ENCODE measurements around the gene CFD.

Gene CFD

GRCh38 chr19:811506-812048, 47.9 kb upstream of the CFD start:
- Histone ChIP-seq H3K27ac (ENCODE audit: low read depth, low read length) (no peak overlapping the region), H3K4me1 (ENCODE audit: control insufficient read depth, low read length) (no peaks in the 10 kb centered on the region), H3K9me3 (ENCODE audit: control insufficient read depth, insufficient read depth, low read length) (no peaks in the 10 kb centered on the region), H3K9me2 (replicated peaks; ENCODE audit: control insufficient read depth, low read length) (no peaks in the 10 kb centered on the region), H3K36me3 (ENCODE audit: control insufficient read depth, low read length) (peaks cover 82% of the 10 kb centered on the region), H3K4me3 (ENCODE audit: low read length) (no peak overlapping the region), H3K79me2 (ENCODE audit: control insufficient read depth, low read length) (peaks cover 14% of the 10 kb centered on the region), H3F3A (ENCODE audit: control insufficient read depth, insufficient read depth) (peaks cover 12% of the 10 kb centered on the region), H3K27me3 (ENCODE audit: control insufficient read depth, low read length) (no peaks in the 10 kb centered on the region), H3K4me2 (ENCODE audit: low read length) (no peak overlapping the region), H4K20me1 (ENCODE audit: control insufficient read depth, insufficient read depth, low read depth, low read length) (peaks cover 7% of the 10 kb centered on the region; the same call in 1 of the 2 replicates)
- TF ChIP-seq EZH2phosphoT487 (IDR thresholded peaks at IDR 0.05; ENCODE audit: borderline replicate concordance, low read length) (no peak), CTCF (IDR thresholded peaks at IDR 0.05; ENCODE audit: low read depth, low read length, poor library complexity, severe bottlenecking) (no peak)

DNA sequence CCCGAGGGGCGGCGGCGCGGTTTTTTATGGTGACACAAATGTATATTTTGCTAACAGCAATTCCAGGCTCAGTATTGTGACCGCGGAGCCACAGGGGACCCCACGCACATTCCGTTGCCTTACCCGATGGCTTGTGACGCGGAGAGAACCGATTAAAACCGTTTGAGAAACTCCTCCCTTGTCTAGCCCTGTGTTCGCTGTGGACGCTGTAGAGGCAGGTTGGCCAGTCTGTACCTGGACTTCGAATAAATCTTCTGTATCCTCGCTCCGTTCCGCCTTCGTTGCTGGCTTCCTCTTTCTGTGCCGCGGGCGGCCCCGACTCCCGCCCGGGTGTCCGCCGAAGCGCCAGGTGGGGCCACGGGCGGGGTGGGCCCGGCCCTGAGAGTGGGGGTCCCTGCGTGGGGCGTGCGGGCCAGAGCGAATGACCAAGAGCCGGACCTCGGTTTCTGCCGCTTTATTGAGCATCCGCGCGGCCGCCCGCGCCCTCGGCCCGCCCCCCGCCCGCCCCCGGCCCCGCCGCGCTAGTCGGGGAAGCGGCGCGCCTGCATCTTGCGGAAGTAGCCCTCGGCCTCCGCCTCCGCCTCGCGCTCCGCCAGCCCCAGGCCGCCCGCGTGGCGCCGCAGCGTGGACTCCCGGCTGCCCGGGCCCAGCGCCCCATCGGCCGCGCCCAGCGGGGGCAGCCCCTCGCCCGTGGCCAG, 47.3 kb upstream of the CFD start:
- Histone ChIP-seq H3K4me1 (ENCODE audit: control insufficient read depth, low read length) (no peaks in the 10 kb centered on the region), H4K20me1 (ENCODE audit: control insufficient read depth, insufficient read depth, low read depth, low read length) (0 out of 2 replicates have a peak, but pooled peaks cover 3% of the 10 kb centered on the region), H3K9me2 (replicated peaks; ENCODE audit: control insufficient read depth, low read length) (no peaks in the 10 kb centered on the region), H3K27me3 (ENCODE audit: control insufficient read depth, low read length) (no peaks in the 10 kb centered on the region), H3K79me2 (ENCODE audit: control insufficient read depth, low read length) (peaks cover 7% of the 10 kb centered on the region), H3K4me2 (ENCODE audit: low read length) (no peak overlapping the region), H3K36me3 (ENCODE audit: control insufficient read depth, low read length) (peaks cover 75% of the 10 kb centered on the region), H3F3A (ENCODE audit: control insufficient read depth, insufficient read depth) (peaks cover 12% of the 10 kb centered on the region), H3K4me3 (ENCODE audit: low read length) (no peak overlapping the region), H3K27ac (ENCODE audit: low read depth, low read length) (no peak overlapping the region), H3K9me3 (ENCODE audit: control insufficient read depth, insufficient read depth, low read length) (no peaks in the 10 kb centered on the region)
- TF ChIP-seq CTCF (IDR thresholded peaks at IDR 0.05; ENCODE audit: low read depth, low read length, poor library complexity, severe bottlenecking) (no peak), EZH2phosphoT487 (IDR thresholded peaks at IDR 0.05; ENCODE audit: borderline replicate concordance, low read length) (no peak)

GRCh38 chr19:812747-813218, 46.7 kb upstream of the CFD start:
- Histone ChIP-seq H3K9me3 (ENCODE audit: control insufficient read depth, insufficient read depth, low read length) (no peaks in the 10 kb centered on the region), H3K79me2 (ENCODE audit: control insufficient read depth, low read length) (peaks cover 3% of the 10 kb centered on the region), H3K36me3 (ENCODE audit: control insufficient read depth, low read length) (peaks cover 70% of the 10 kb centered on the region), H3F3A (ENCODE audit: control insufficient read depth, insufficient read depth) (peaks cover 12% of the 10 kb centered on the region), H3K4me1 (ENCODE audit: control insufficient read depth, low read length) (no peaks in the 10 kb centered on the region), H4K20me1 (ENCODE audit: control insufficient read depth, insufficient read depth, low read depth, low read length) (no peaks in the 10 kb centered on the region), H3K27me3 (ENCODE audit: control insufficient read depth, low read length) (no peaks in the 10 kb centered on the region), H3K4me3 (ENCODE audit: low read length) (no peak overlapping the region), H3K4me2 (ENCODE audit: low read length) (no peak overlapping the region), H3K27ac (ENCODE audit: low read depth, low read length) (no peak overlapping the region), H3K9me2 (replicated peaks; ENCODE audit: control insufficient read depth, low read length) (no peaks in the 10 kb centered on the region)
- TF ChIP-seq CTCF (IDR thresholded peaks at IDR 0.05; ENCODE audit: low read depth, low read length, poor library complexity, severe bottlenecking) (no peak), EZH2phosphoT487 (IDR thresholded peaks at IDR 0.05; ENCODE audit: borderline replicate concordance, low read length) (no peak)
